ENCODE data around the gene ARL13B. TPM values are rescaled to one million over a fixed set of nuclear protein-coding genes. Genes with fewer than 3 reads are reported as not detected.
"Not testable (repeated sequence)": the region's sequence is repeated elsewhere in the genome, so short reads cannot be mapped to it uniquely, and the experiment has no call there.

ARL13B gene
- polyA plus RNA-seq, 1 experiment, result 4.6 TPM

- CTCF ChIA-PET, result no interaction called here
- TF ChIP-seq, protein P1, sequence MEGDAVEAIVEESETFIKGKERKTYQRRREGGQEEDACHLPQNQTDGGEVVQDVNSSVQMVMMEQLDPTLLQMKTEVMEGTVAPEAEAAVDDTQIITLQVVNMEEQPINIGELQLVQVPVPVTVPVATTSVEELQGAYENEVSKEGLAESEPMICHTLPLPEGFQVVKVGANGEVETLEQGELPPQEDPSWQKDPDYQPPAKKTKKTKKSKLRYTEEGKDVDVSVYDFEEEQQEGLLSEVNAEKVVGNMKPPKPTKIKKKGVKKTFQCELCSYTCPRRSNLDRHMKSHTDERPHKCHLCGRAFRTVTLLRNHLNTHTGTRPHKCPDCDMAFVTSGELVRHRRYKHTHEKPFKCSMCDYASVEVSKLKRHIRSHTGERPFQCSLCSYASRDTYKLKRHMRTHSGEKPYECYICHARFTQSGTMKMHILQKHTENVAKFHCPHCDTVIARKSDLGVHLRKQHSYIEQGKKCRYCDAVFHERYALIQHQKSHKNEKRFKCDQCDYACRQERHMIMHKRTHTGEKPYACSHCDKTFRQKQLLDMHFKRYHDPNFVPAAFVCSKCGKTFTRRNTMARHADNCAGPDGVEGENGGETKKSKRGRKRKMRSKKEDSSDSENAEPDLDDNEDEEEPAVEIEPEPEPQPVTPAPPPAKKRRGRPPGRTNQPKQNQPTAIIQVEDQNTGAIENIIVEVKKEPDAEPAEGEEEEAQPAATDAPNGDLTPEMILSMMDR (IDR thresholded peaks at IDR 0.05; ENCODE audit: insufficient read depth, low read depth, low read length), result no peak
- no peak overlapping the region for H3K4me3 ChIP-seq (ENCODE audit: low read depth, low read length)
- POLR2A ChIA-PET, result no interaction called here
- no peak for DNase-seq (ENCODE audit: low read depth)
- H3K36me3 ChIP-seq (ENCODE audit: control insufficient read depth, insufficient read depth, low read length), result no peaks in the 10 kb centered on the region
- H3K27me3 ChIP-seq (ENCODE audit: control insufficient read depth, insufficient read depth, low read length), result no peaks in the 10 kb centered on the region; the same call in none of the 2 replicates
These were observed 18.9 kb upstream of the ARL13B start for GRCh38 chr3:93961026-93961425.

DNA sequence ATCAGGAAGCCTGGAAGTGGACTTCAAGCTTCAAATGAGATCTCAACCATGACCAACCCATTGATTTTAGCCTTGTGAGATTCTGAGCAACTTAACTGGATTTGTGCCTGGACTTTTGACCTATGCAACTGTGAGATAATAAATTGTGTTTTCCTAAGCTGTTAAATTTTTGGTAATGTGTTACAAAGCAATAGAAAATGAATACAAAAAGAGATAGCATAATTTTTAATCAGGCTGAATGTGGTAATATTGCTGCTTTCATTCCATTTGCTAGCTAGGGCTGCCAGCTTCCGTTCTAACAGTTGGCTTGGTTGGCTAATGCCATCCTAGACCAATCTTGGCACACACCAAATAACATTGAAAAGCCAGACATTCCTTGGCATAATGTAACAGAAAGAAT is 18.5 kb upstream of the ARL13B start:
- CTCF ChIA-PET, result no interaction called here
- H3K36me3 ChIP-seq (ENCODE audit: control insufficient read depth, insufficient read depth, low read length), result no peaks in the 10 kb centered on the region
- no peak for DNase-seq (ENCODE audit: low read depth)
- POLR2A ChIA-PET, result no interaction called here
- H3K4me3 ChIP-seq (ENCODE audit: low read depth, low read length), result no peak overlapping the region
- TF ChIP-seq, protein P1 (IDR thresholded peaks at IDR 0.05; ENCODE audit: insufficient read depth, low read depth, low read length), result no peak
- H3K27me3 ChIP-seq (ENCODE audit: control insufficient read depth, insufficient read depth, low read length), result no peaks in the 10 kb centered on the region; the same call in none of the 2 replicates

DNA sequence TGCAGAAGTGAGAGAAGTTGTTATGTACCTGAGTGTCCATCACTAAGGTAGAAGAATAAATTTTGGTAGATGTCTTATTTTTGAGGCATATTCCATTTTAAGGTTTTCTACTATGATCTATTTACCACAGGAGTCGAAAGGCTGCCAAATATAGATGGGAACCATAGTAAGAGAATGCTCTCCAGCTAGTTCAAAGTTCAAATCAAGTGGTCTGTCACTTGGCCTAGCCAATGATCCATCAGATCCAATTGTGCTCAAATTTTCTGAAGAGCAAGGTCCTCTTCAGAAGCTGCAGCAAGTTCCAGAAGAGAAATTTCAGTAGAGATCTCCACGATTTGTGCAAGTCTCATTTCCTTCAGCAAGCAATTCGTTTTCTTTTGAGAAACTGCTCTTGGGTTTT is 17.2 kb upstream of the ARL13B start:
- POLR2A ChIA-PET, result no interaction called here
- TF ChIP-seq, protein P1 (IDR thresholded peaks at IDR 0.05; ENCODE audit: insufficient read depth, low read depth, low read length), result no peak
- Histone ChIP-seq H3K36me3 (ENCODE audit: control insufficient read depth, insufficient read depth, low read length) (no peaks in the 10 kb centered on the region), H3K27me3 (ENCODE audit: control insufficient read depth, insufficient read depth, low read length) (no peaks in the 10 kb centered on the region; the same call in none of the 2 replicates), H3K4me3 (ENCODE audit: low read depth, low read length) (no peak overlapping the region)
- DNase-seq (ENCODE audit: low read depth), result no peak
- CTCF ChIA-PET, result interaction anchor here (0.8 kb wide), 1 partner anchor 12 kb away, joined by 4 read pairs; no protein-coding TSS in a partner anchor

GRCh38 chr3:93965106-93965505 is 14.8 kb upstream of the ARL13B start:
- POLR2A ChIA-PET; H3K4me3 ChIP-seq (ENCODE audit: low read depth, low read length); CTCF ChIA-PET; H3K36me3 ChIP-seq (ENCODE audit: control insufficient read depth, insufficient read depth, low read length); H3K27me3 ChIP-seq (ENCODE audit: control insufficient read depth, insufficient read depth, low read length); DNase-seq (ENCODE audit: low read depth): not testable (repeated sequence)

- no peaks in the 10 kb centered on the region for H3K36me3 ChIP-seq (ENCODE audit: control insufficient read depth, insufficient read depth, low read length)
- no peak for DNase-seq (ENCODE audit: low read depth)
- H3K27me3 ChIP-seq (ENCODE audit: control insufficient read depth, insufficient read depth, low read length), result no peaks in the 10 kb centered on the region
- ChIA-PET CTCF (no interaction called here), POLR2A (no interaction called here)
- TF ChIP-seq, protein P1 (IDR thresholded peaks at IDR 0.05; ENCODE audit: insufficient read depth, low read depth, low read length), result no peak
- no peak overlapping the region for H3K4me3 ChIP-seq (ENCODE audit: low read depth, low read length)
These were observed 10.5 kb upstream of the ARL13B start for GRCh38 chr3:93969443-93969842.

DNA sequence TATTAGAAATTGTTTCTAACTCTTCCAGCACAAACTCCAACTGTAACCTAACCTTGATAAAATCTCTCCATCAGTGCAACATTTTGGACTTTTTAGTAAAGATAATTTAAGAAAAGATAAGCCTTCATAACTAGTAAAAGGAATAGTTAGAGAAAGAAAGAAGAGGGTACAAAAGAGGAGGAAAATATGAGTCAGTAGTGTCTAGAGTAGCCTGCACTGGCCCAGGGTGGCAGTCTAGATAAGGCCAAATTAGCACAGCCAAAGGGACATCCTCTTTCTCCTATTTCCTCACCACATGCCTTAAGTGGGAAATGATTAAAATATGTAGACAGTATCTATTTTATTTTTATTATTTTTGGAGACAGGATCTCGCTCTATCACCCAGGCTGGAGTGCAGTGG is 10.0 kb upstream of the ARL13B start:
- H3K27me3 ChIP-seq (ENCODE audit: control insufficient read depth, insufficient read depth, low read length), result no peaks in the 10 kb centered on the region
- TF ChIP-seq, protein P1 (IDR thresholded peaks at IDR 0.05; ENCODE audit: insufficient read depth, low read depth, low read length), result no peak
- ChIA-PET POLR2A (no interaction called here), CTCF (no interaction called here)
- no peaks in the 10 kb centered on the region for H3K36me3 ChIP-seq (ENCODE audit: control insufficient read depth, insufficient read depth, low read length)
- DNase-seq (ENCODE audit: low read depth), result no peak
- no peak overlapping the region for H3K4me3 ChIP-seq (ENCODE audit: low read depth, low read length)

Measured in BJ (cell line).